Fibroblast of skin of left quadriceps (primary cell): ENCODE results near the gene DCTN5.

Source experiments
- DNase-seq, 2 experiments: peaks; one replicate each; pipeline ENCODE4 v3.0.0-alpha.2; 2013; ENCODE audit warnings: low read depth in 2 of 2

DCTN5 gene

DNA sequence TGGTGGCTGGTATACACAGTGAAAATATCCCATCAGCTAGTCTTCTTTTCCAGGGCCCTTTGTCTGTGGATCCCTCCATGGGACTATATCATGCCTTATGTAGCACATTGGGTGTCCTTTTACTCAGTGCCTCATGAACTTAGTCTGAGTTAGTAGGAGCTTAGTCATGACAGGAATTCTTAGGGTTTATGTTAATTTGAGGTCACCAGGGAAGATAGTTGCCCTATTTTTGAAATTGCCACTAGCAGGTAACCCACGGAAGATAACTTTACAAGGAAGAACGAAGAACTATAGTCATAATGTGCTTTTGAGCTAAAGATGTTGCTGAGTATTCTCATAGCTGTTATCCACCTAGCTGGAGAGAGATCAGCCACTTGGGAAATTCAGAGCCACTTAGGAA is 22.7 kb downstream of the DCTN5 start:
- no peak for DNase-seq

DNA sequence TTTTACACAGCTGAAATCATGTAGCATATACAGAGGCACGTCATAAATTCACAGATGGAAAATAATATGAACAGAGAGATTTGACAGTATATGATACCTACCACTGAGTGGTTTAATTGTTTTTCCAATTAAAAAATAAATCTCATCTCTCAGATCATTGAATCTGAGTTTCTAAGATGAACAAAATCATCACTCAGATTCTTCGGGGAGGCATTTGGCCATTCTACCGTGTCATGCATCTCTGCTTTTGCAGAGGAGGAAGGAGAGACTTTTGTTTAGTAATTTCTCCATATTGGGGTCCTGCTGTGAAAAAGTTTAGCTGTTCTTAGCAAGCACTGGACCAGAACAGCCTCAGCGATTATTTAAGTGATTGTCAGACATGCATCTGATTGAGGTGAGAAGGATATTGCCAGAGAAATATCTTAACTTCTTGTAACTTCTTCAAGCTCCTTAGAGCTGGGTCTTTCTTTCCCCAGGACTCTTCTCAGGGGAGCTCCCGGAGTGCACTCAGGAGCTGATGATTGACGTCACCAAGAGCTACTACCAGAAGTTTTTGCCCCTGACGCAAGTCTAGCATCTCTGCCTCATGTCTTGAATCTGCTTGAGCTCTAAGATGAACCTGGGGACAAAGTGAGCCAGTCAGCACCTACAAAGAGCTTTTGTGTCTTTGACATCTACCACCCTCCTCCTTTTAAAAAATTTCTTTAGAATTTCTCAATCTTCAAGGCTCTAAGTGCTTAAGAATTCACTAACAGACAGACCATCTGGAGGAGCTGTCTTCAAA is 25.5 kb downstream of the DCTN5 start:
- DNase-seq = no peak

DNA sequence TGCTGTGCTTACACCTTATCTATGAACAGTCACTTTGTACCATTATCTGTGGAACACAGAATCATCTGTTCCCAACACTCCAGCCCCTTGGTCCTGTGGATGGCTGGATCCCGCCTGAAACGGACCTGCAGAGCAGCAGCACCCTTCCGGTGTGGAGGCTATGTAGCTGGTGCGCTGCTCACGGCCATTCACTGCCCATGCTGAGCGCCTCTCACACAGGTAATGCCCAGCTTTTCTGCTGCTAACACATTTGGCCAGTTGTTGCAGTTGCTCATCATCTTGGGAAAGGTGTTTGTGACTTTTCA is 26.0 kb downstream of the DCTN5 start:
- no peak for DNase-seq

DNA sequence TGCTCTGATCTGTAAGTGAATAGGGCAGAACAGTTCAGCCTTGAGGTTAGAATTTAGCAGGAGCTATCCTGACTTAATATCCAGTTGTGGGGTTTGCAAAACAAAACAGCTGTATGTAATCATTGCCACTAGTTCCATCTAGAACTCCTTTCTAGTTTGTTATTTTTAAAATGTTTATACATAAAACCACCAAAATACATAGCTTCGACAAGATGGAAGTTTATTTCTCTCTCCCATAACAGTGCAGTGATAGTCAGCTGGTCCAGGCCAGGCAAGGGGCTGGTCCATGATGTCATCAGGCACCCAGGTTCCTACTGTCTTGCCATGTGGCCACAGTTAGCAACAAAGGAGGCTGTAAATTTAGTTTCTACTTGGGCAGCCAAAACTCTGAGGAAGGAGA is 27.0 kb downstream of the DCTN5 start:
- DNase-seq = no peak

DNA sequence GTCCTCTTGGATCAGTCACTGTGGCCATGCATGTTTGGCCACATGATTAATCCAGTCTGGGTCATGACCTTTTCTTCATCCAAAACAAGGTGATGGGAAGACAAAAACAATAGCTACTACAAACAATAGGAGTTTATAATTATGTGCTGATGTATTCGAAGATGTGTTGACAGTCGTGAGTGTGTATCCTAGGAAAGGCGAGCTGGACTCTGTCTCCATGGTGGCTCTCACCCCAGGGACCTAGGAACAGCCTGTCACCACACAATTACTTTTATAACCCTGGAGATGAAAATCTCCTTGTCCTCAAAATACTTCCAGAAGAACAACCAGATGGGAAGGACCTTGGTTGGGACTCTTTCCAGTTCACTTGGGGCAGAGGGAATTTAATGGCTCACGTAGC is 27.6 kb downstream of the DCTN5 start:
- no peak for DNase-seq

DNA sequence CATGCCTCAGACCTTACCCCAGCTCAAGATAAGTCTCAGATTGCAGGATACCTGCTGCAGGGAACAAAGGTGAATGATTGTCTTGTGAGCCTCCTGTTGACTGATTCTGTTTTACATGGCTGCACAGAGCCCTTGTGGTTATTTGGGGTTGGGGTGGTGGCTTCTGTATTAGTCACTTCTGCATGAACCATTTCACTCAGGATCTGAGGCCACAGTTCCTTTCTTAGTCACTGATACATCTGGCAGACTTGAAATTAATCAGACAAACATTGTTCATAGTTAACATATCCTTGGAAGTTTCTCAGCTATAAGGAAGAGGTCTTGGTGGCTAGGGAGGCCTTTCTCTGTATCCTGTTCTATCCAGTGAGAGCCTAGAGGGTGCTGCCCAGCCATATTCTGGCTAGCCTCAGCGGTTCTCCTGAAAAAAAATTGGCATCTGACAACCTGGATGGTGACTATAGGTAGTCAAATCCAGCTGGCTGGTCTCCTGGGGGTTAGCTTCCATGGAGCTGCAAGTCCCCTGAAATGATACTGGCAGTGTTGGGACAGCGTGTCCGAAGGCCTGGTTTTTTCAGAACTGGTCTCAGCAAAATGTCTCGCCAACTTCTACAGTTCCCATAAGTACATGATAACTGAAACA is 29.0 kb downstream of the DCTN5 start:
- peak; percentile 49 to 55 for DNase-seq

DNA sequence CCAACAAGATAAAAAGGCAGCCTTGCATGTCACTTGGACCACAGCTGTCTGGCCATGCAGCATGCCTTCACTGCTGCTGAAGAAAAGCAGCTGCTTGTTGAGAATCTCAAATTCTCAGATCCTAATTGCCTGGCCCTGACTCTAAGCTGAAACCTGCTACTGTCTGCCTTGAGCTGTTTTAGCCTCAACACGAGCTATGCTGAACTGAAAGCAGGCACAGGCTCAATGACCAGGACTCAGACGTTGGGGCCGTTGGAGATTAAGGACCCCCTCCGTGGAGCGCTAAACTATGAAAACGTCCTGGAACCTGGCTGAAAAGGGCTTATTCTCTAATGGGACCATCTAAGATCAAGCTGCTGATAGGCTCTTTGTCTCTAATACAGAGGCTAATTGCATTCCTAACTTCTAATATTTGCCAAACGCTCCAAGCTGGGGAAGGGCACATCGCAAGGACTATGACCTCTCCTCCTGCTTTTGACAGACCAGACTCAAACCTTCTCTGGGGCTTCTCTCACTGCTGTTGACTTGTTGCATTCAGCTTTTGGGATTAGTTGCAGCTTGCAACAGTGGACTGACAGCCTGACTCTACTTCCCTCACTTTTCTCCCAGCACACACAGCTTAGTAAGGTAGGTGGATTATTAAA is 32.8 kb downstream of the DCTN5 start:
- DNase-seq = no peak

DNA sequence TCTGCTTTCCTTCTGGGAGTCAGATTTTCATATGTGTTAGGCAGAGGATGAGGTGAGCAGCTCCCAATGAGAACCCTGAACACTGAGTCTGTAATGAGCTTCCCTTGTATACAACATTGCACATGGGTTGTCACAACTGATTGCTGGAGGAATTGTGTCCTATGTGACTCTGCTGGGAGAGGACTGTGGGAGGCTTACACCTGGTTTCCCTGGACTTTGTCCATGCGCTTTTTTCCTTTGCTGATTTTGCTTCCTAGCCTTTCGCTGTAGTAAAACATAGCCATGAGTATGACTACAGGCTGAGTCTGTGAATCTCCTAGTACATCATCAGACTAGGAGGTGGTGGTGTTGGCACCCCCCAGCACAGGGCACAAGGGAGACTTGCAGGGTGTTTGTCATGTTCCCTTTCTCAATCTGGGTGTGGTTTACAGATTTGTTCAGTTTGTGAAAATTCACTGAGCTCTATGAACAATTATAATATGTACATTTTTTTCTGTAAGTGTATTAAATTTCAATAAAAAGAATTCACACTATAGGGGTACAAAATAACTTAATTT is 35.7 kb downstream of the DCTN5 start:
- no peak for DNase-seq

DNA sequence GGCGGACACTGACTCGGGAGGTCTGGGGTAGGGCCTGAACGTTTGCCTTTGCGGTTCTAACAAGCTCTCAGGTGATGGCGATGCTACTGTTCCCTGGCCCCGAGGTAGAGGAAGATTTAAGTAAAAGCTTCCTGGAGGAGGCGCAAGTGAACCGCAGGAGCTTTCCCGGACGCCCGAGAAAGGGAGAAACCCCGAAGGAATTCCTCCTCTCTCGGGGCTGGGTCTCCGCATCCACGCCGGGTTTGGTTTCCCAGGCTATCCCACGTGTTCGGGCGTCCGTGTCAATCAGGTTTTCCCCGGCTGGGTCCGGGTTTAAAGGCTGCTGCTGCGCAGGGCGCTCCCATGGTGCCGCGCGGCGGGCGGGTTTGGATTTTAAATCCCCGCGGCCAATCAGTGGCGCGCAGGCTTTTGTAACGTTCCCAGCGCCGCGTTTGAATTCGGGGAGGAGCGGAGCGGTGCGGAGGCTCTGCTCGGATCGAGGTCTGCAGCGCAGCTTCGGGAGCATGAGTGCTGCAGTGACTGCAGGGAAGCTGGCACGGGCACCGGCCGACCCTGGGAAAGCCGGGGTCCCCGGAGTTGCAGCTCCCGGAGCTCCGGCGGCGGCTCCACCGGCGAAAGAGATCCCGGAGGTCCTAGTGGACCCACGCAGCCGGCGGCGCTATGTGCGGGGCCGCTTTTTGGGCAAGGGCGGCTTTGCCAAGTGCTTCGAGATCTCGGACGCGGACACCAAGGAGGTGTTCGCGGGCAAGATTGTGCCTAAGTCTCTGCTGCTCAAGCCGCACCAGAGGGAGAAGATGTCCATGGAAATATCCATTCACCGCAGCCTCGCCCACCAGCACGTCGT is 37.4 kb downstream of the DCTN5 start, which contains the start of gene PLK1:
Gene PLK1, plus strand, starts transcription at position 460 of the 844 bp plus-strand sequence. Its CDS starts 44 bp downstream, at position 504.
- DNase-seq = peak; percentile 49 to 51

DNA sequence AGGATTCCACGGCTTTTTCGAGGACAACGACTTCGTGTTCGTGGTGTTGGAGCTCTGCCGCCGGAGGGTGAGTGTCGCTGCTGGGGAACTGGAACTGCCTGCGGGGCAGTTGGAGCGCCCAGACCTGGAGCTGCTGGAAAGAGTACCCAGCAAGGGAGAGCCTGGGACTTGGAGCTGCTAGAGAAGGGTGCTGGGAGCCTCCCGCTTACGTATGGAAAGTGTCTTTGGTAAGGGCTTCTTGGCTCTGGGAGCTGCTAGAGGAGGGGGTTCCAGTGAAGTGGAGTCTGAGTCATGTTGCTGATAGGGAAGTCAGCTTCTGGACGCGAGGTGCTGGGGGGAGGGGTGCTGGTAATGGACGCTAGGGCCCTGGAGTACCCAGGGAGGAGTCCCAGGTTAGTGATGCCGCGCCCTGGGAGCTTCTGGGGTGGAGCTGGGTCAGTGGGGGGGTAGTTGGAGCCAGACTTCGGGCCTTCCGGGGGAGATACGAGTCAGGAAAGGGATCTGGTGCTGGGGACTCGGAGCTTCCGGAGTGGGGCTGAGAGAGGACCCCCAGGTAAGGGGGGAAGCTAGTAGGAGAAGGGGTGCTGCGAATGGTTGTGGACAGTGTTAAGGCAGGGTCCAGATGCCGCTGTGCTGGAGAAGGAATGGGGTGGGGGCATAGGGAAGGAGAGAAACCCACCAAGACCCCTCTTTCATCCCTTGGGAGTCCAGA is 38.2 kb downstream of the DCTN5 start:
- DNase-seq = no peak

DNA sequence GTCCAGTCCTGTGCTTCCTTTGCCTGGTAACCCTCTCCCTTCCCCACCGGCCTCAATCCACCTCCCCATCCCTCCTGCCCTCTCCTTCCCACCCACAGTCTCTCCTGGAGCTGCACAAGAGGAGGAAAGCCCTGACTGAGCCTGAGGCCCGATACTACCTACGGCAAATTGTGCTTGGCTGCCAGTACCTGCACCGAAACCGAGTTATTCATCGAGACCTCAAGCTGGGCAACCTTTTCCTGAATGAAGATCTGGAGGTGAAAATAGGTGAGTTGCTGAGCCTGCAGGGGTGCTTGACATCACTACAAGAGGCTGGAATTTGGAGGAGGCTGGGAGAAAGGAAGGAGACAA is 38.7 kb downstream of the DCTN5 start:
- DNase-seq = no peak

DNA sequence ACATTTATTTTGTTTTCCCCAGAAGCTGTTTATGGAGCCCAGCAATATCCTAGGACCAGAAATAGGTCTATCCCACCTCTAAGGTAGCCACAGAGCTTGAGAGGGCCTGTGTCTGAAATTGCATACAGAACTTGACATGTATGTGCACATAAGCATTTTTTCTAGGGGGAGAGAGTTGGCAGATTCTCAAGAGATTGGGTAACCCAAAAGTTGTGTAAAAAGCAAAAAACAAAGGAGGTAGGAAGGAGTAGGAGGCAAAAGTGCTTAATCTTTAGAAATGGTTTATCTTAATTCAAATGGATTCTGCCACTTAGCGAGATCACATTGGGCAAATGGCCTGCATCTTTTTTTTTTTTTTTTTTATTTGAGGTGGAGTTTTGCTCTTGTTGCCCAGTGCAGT is 40.9 kb downstream of the DCTN5 start:
- peak; percentile 20 to 32 for DNase-seq

DNA sequence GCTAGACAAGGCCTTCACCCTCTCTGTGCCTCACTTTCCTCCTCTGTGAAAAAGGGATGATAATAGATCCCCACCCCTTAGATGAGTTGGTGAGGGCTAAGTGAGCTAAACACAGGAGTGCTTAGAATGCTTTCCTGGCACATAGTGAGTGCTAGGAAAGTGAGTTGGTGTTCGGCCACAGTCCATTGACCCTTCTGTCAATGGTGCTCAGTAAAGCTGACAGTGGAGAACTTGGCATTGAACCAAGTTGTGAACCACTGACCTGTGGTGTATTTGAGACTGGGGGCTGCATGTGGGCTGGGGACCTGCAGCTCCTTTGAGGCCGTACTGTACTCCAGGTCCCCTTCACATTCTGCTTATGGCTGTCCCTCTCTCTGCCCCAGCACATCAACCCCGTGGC is 42.2 kb downstream of the DCTN5 start:
- DNase-seq = no peak

DNA sequence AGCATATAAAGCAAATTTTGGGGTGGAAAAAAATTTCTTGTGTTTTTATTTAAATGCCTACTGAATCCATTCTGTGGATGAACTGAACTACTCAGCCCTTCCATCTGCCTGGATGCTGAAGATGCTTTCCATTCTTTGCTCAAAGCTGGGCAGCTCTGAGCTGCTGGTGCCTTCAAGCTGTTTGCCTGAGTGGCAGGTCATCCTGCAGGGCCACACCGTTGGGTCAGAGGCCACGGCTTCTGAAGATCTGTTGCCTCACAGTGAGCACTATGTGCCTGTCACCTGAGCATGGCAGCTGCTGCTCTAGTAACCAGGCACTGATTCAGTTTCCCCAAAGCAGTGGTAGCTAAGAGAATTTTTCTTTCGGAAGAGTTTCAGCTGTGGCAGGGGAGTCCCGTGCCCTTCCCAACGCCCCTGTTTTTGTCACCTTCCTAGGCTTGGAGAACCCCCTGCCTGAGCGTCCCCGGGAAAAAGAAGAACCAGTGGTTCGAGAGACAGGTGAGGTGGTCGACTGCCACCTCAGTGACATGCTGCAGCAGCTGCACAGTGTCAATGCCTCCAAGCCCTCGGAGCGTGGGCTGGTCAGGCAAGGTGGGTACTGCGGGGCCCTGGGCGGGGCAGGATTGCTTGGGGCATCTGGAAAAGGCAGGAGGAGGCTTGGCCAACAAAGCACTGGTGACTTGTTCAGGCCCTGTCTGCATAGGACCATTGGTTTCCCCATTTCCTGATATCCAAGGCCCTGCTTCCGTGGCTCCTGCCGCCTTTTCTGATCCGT is 46.0 kb downstream of the DCTN5 start:
- no peak for DNase-seq

DNA sequence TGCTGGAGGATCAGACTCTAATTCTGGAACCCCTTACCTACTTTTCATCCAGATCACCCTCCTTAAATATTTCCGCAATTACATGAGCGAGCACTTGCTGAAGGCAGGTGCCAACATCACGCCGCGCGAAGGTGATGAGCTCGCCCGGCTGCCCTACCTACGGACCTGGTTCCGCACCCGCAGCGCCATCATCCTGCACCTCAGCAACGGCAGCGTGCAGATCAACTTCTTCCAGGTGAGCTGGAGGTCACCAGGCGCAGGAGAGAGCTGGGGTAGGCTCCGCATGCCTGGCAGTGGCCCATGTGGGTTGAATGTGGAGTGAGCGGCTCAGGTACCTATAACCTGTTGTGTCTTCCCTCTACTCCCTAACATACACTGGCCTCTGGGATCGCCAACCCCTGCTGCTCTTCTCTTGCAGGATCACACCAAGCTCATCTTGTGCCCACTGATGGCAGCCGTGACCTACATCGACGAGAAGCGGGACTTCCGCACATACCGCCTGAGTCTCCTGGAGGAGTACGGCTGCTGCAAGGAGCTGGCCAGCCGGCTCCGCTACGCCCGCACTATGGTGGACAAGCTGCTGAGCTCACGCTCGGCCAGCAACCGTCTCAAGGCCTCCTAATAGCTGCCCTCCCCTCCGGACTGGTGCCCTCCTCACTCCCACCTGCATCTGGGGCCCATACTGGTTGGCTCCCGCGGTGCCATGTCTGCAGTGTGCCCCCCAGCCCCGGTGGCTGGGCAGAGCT is 48.3 kb downstream of the DCTN5 start:
- no peak for DNase-seq

DNA sequence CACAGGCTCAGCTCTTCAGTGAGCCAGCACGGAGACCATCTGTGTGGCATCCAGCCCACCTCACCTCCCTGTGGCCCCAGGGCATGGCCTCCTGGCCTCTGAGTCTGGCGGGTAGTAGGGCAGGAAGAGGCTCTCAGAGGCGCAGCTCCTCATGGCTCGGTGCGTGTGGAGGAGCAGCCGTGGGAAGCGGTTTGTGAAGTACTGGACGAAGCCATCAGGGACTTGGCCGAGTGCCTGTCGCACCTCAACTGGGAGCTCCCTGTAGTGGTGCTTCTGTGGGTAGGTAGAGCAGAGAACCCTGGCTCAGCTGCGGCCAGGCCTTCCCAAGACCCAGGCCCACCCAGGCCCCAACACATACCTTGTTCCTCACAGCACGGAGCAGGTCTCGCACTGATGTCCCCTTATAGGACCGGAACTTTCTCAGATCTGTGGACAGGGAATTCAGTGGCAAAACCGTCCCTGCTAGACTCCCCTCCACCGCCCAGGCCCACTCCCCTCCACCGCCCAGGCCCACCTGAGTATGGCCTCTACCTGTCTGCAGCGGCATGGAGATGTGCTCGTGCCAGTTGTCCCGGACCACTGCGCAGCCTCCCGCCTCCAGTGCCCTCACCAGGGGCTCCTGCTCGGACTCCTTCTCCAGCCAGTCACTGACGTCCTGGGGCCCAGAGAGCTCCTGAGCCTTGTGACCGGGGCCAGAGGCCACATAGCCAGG is 49.7 kb downstream of the DCTN5 start:
- no peak for DNase-seq

DNA sequence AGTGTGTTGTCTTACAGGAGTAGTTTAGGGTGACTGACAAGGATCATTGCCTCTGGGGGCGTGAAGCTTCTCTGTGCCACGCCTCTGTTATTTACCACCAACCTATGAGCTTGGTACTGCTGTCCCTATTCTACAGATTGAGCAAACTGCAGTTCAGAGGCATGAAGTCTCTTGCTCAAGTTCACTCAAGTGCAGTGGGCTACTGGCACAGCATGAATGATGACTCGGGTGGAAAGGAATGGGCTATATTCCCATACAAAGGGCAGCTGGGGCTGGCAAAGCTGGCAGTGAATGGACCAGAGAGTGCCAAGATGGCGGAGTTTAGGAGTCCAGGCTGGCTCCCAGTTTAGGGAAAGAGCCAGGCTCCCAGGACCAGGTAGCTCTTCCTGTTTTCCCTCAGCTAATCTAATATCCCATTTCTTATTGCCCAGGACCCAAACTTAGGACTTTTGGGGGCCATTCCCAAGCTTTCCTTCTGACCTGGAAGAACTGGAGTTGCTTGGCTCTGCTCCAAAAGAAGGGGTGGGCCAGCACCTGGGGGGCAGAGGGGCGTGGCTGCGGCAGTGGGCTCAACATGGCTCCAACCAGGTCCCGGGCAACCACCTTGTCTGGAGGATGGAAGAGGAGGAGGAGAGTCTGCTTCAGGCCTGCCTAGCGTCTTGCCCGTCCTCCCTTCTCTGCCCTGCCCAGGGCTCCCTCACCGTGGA is 50.4 kb downstream of the DCTN5 start:
- no peak for DNase-seq

DNA sequence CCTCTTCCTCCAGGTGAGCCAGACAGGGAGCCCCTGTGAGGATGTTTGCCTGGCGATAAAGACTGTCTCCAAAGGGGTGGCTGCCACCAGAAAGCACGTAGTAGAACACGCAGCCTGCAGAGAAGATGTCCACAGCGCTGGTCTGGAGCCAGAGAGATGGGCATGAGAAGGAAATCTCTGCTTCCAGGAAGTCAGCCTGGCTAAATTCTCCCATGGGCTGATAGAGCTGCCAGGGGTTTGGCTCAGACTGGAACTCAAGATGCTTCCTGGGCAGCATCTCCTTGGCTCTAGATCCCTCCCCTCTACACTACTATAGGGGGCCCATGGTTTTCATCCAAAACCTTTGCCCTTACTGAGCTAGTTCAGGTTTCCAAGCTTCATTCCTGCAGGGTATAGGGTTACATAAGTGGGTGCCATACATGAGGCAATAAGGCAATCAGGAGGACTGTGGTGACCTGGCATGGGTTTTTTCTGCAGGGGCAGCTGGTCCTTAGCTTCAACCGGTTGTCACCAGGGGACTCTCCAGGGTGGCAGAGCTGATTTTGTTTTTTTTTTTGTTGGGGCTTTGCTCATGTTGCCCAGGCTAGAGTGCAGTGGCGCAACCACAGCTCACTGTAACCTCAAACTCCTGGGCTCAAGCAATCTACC is 51.0 kb downstream of the DCTN5 start:
- DNase-seq = no peak
